Psoas muscle (tissue), 8 donors: Measurements from ENCODE around the gene RCHY1. TPM values are rescaled to one million over a fixed set of nuclear protein-coding genes. Genes with fewer than 3 reads are reported as not detected.

Experiments
- ATAC-seq, 4 donors: fragments of 200-7000 bp; cut with Tn5 transposase; one replicate each; pipeline ENCODE4 v1.9.1; 2020; ENCODE audit warnings: moderate library complexity in 3 of 4, mild to moderate bottlenecking in 2 of 4
- DNase-seq, 2 donors: peaks; one replicate each; pipeline ENCODE4 v3.0.0-alpha.2; 2020
- H3K27ac ChIP-seq: fragments of 200-600 bp; one replicate; pipeline ENCODE4 v1.8.0; 2022
- H3K27me3 ChIP-seq, 3 donors: fragments of 200-600 bp in 1 of 3; one replicate each; pipeline versions ENCODE4 v1.6.1 to v1.8.0; 2013 to 2022; ENCODE audit warnings: low read length in 2 of 3, mild to moderate bottlenecking in 2 of 3, moderate library complexity in 1 of 3; ENCODE audit not compliant: insufficient read depth in 3 of 3
- H3K36me3 ChIP-seq, 2 donors: fragments of 200-600 bp in 1 of 2; one replicate each; pipeline versions ENCODE4 v1.6.1 to v1.8.0; 2013 to 2022; ENCODE audit warnings: low read depth in 1 of 2, mild to moderate bottlenecking in 1 of 2, moderate library complexity in 1 of 2; ENCODE audit not compliant: insufficient read depth in 1 of 2
- H3K4me1 ChIP-seq: fragments of 200-600 bp; one replicate; pipeline ENCODE4 v1.8.0; 2022
- H3K4me3 ChIP-seq: fragments of 200-600 bp; one replicate; pipeline ENCODE4 v1.8.0; 2022; ENCODE audit warnings: mild to moderate bottlenecking
- H3K9me3 ChIP-seq: fragments of 200-600 bp; one replicate; pipeline ENCODE4 v1.8.0; 2022
- CTCF ChIP-seq: fragments of 200-600 bp; IDR thresholded peaks from one replicate; pipeline ENCODE4 v1.8.0; 2022; ENCODE audit warnings: antibody characterized with exemption
- WGBS, 3 donors: extraction: QIAGEN DNeasy Blood & Tissue Kit; methylation state at CpG; one replicate each; pipeline versions ENCODE4 v1.1.6 to v1.1.7; 2013; 5-methylcytosine and 5-hydroxymethylcytosine counted together
- intact Hi-C, 2 donors: fragments of 100-400 bp; cut with DNase I; formaldehyde crosslinking; loops; one replicate each; pipeline versions ENCODE4 v1.11.0 to v1.14.2; 2022
- polyA plus RNA-seq, 3 donors: library from polyadenylated mRNA; stranded (reverse); fragments of 200-250 nt; gene quantifications; one replicate each; pipeline ENCODE4 v1.2.3, GENCODE V29; 2013
- total RNA-seq, 4 donors: library from RNA; stranded (reverse); fragmentation: NEBNext Ultra II Directional in 2 of 4; extraction: Animal tissue kit (Norgen Biotek cat#: 25700) in 2 of 4; gene quantifications; one replicate each; pipeline versions ENCODE4 v1.2.1 to v1.2.4, GENCODE V29; 2021 to 2023
- donor health status: healthy with polysubstance abuse.
- donor health status: DM: no; HTN: no; CAD: no; lungs with moderate emphysema.
- donor health status: Bipolar disorder and iron deficiency.
- donor health status: healthy.
- donor health status: DM: yes; HTN: yes; CAD: no.
- donor health status: DM: no; HTN: no; CAD: no.
- donor health status: DM: no; HTN: no; CAD: no.
- donor health status: DM: yes; HTN: yes; CAD: no.

RCHY1 gene
- total and polyA plus RNA-seq, 7 donors: 15.6 to 50.7 (median 28.2) TPM

- Histone ChIP-seq H3K9me3 (peaks cover 7% of the 10 kb centered on the region), H3K36me3 (no peaks in the 10 kb centered on the region), H3K4me1 (no peaks in the 10 kb centered on the region), H3K4me3 (no peak overlapping the region), H3K27ac (no peak overlapping the region), H3K27me3 (peaks cover 0 to 3% (median 0%) of the 10 kb centered on the region in 3 donors)
- no peak for ATAC-seq
- 38 to 65% (median 58%) methylated on average over 2 of the region's 2 CpGs for WGBS, 3 donors
- intact Hi-C loops: no loop called here
- no peak for TF ChIP-seq CTCF
- DNase-seq: no peak
These were observed 80.1 kb downstream of the RCHY1 start for GRCh38 chr4:75434105-75434504.

DNA sequence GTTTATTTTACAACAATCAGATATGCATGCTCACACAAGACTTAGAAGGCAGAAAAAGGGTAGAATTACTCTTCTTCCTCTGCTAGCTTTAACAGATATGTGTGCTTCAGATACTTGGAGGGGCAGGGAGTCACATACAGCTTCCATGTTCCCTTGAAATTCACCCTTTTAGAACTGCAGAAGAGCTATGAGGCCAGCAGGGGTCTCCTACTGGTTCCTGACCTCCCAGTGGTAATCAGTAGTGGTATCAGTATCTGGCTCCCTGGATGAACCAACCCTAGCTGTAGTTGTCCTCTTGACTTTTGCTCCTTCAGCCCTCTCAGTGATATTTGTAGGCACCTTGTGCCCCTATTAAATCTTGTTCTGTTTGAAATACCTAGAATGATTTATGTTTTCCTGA lies 81.5 kb downstream of the RCHY1 start:
- no peak for DNase-seq
- no peak overlapping the region for H3K4me3 ChIP-seq
- no peak overlapping the region for H3K27ac ChIP-seq
- intact Hi-C loops: no loop called here
- peaks cover 0 to 3% (median 0%) of the 10 kb centered on the region in 3 donors for H3K27me3 ChIP-seq
- no peak for TF ChIP-seq CTCF
- no peaks in the 10 kb centered on the region for H3K36me3 ChIP-seq
- ATAC-seq: no peak
- peaks cover 7% of the 10 kb centered on the region for H3K9me3 ChIP-seq
- H3K4me1 ChIP-seq: no peaks in the 10 kb centered on the region

DNA sequence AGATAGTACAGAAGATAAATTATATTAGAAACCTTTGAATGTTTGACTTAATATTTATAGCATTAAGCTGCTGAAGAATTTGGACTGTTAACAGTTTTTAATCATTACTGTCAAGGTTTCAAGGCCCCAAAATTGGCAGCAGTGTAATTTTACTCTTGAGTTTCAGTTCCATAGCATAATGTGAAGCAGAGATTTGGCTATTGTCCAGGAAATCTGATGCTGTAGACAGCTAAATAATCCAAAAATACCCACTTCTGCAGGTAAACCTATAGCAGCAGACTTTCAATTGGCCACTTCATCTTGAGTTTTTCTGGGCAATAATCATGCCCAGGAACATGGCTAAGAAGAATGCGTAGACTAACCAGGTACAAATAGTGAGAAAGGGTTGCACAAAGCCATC lies 85.0 kb downstream of the RCHY1 start:
- Histone ChIP-seq H3K27ac (no peak overlapping the region), H3K36me3 (no peaks in the 10 kb centered on the region), H3K9me3 (no peaks in the 10 kb centered on the region), H3K4me3 (no peak overlapping the region), H3K4me1 (no peaks in the 10 kb centered on the region), H3K27me3 (peaks cover 0 to 3% (median 0%) of the 10 kb centered on the region in 3 donors)
- ATAC-seq: no peak
- TF ChIP-seq CTCF: no peak
- DNase-seq: no peak
- WGBS, 3 donors: 0 to 72% (median 65%) methylated on average over 1 of the region's 1 CpG
- intact Hi-C loops: no loop called here

Other genes starting within 250 kb of the RCHY1 start
- 10 to 100 TPM; 10.9 to 17.8 (median 14.5) TPM for gene THAP6, start 70 bp upstream of the RCHY1 start, total RNA-seq
- gene THAP6, start 70 bp upstream of the RCHY1 start, polyA plus RNA-seq: 10 to 100 TPM in 1 of 3 donors, 1 to 10 TPM in 2; 3.8 to 13.1 (median 4.2) TPM
- under 1 TPM in 1 of 4 donors, not detected in 3; 0.15 TPM for gene ODAPH, start 41.7 kb upstream of the RCHY1 start, total RNA-seq
- under 1 TPM; 0.04 to 0.14 (median 0.05) TPM for gene ODAPH, start 41.7 kb upstream of the RCHY1 start, polyA plus RNA-seq
- under 1 TPM in 1 of 4 donors, not detected in 3; 0.30 TPM for gene CDKL2, start 116.1 kb upstream of the RCHY1 start, total RNA-seq
- under 1 TPM in 1 of 3 donors, not detected in 2; 0.40 TPM for gene CDKL2, start 116.1 kb upstream of the RCHY1 start, polyA plus RNA-seq
- 100 to 1,000 TPM; 126 to 219 (median 156) TPM for gene G3BP2, start 159.0 kb upstream of the RCHY1 start, total RNA-seq
- gene G3BP2, start 159.0 kb upstream of the RCHY1 start, polyA plus RNA-seq: 100 to 1,000 TPM in 1 of 3 donors, 10 to 100 TPM in 2; 34.8 to 145 (median 39.5) TPM
- gene USO1, start 210.2 kb upstream of the RCHY1 start, total RNA-seq: 100 to 1,000 TPM; 175 to 210 (median 180) TPM
- gene USO1, start 210.2 kb upstream of the RCHY1 start, polyA plus RNA-seq: 100 to 1,000 TPM in 2 of 3 donors, 10 to 100 TPM in 1; 49.5 to 224 (median 136) TPM